Nephron progenitor cell (in vitro differentiated cells): ENCODE results near the gene CYP4F22.

ENCODE experiments used
- DNase-seq: peaks from one replicate; pipeline ENCODE4 v3.0.0; 2021
- H3K27ac Mint-ChIP-seq: 2 replicates; pipeline ENCODE4 v1.8.0; 2021; ENCODE audit warnings: mild to moderate bottlenecking, moderate library complexity, mixed read lengths
- H3K27me3 Mint-ChIP-seq: 2 replicates; pipeline ENCODE4 v1.8.0; 2021; ENCODE audit warnings: mild to moderate bottlenecking, low read depth, mixed read lengths; ENCODE audit not compliant: poor library complexity
- H3K36me3 Mint-ChIP-seq: 2 replicates; pipeline ENCODE4 v1.8.0; 2021; ENCODE audit warnings: low read depth, mixed read lengths
- H3K4me1 Mint-ChIP-seq: 2 replicates; pipeline ENCODE4 v1.8.0; 2021; ENCODE audit warnings: mixed read lengths
- H3K4me3 Mint-ChIP-seq: 2 replicates; pipeline ENCODE4 v1.8.0; 2021; ENCODE audit warnings: mild to moderate bottlenecking, moderate library complexity, mixed read lengths
- H3K9me3 Mint-ChIP-seq: 2 replicates; pipeline ENCODE4 v1.8.0; 2021; ENCODE audit warnings: mild to moderate bottlenecking, moderate library complexity, mixed read lengths
- CTCF ChIP-seq: fragments of 200-600 bp; sonication (generic); IDR thresholded peaks from 2 replicates; pipeline ENCODE4 v1.5.0; 2021; ENCODE audit warnings: antibody characterized with exemption

The CYP4F22 gene

GRCh38 chr19:15556634-15557181 lies 48.4 kb downstream of the CYP4F22 start:
- no peak for TF ChIP-seq CTCF
- H3K4me3 Mint-ChIP-seq: no peak overlapping the region
- no peaks in the 10 kb centered on the region for H3K4me1 Mint-ChIP-seq
- DNase-seq: no peak
- H3K9me3 Mint-ChIP-seq: peaks cover 21% of the 10 kb centered on the region
- H3K36me3 Mint-ChIP-seq: no peaks in the 10 kb centered on the region
- H3K27ac Mint-ChIP-seq: no peak overlapping the region
- H3K27me3 Mint-ChIP-seq: peaks cover 40% of the 10 kb centered on the region

- Mint-ChIP-seq H3K9me3 (peaks cover 23% of the 10 kb centered on the region), H3K36me3 (no peaks in the 10 kb centered on the region), H3K4me1 (no peaks in the 10 kb centered on the region), H3K27ac (no peak overlapping the region), H3K4me3 (no peak overlapping the region), H3K27me3 (peaks cover 40% of the 10 kb centered on the region)
- DNase-seq: no peak
- TF ChIP-seq CTCF: no peak
These were observed 48.9 kb downstream of the CYP4F22 start for GRCh38 chr19:15557223-15557622.

GRCh38 chr19:15562145-15562544 lies 53.8 kb downstream of the CYP4F22 start:
- peaks cover 7% of the 10 kb centered on the region for H3K27me3 Mint-ChIP-seq
- no peak for DNase-seq

GRCh38 chr19:15562861-15563260 lies 54.5 kb downstream of the CYP4F22 start:
- no peak overlapping the region for H3K27ac Mint-ChIP-seq
- no peak overlapping the region for H3K4me3 Mint-ChIP-seq
- H3K36me3 Mint-ChIP-seq: no peaks in the 10 kb centered on the region
- no peak for TF ChIP-seq CTCF
- peaks cover 7% of the 10 kb centered on the region for H3K27me3 Mint-ChIP-seq
- H3K9me3 Mint-ChIP-seq: peaks cover 58% of the 10 kb centered on the region
- no peaks in the 10 kb centered on the region for H3K4me1 Mint-ChIP-seq
- DNase-seq: no peak

More at GRCh38 chr19:15562145-15562544, 53.8 kb downstream of the CYP4F22 start:
- Mint-ChIP-seq H3K4me3 (no peak overlapping the region), H3K36me3 (no peaks in the 10 kb centered on the region), H3K9me3 (peaks cover 56% of the 10 kb centered on the region), H3K27ac (no peak overlapping the region), H3K4me1 (no peaks in the 10 kb centered on the region)
- no peak for TF ChIP-seq CTCF

GRCh38 chr19:15563325-15563794 lies 55.0 kb downstream of the CYP4F22 start:
- no peak for DNase-seq
- no peak for TF ChIP-seq CTCF
- Mint-ChIP-seq H3K36me3 (no peaks in the 10 kb centered on the region), H3K27ac (no peak overlapping the region), H3K9me3 (peaks cover 62% of the 10 kb centered on the region), H3K27me3 (peaks cover 7% of the 10 kb centered on the region), H3K4me3 (no peak overlapping the region), H3K4me1 (no peaks in the 10 kb centered on the region)

- Mint-ChIP-seq H3K27me3 (peaks cover 4% of the 10 kb centered on the region), H3K4me1 (no peaks in the 10 kb centered on the region), H3K36me3 (no peaks in the 10 kb centered on the region), H3K9me3 (peaks cover 64% of the 10 kb centered on the region), H3K4me3 (no peak overlapping the region), H3K27ac (no peak overlapping the region)
- DNase-seq: no peak
- no peak for TF ChIP-seq CTCF
These were observed 55.6 kb downstream of the CYP4F22 start for GRCh38 chr19:15563931-15564330.
